Peyer's patch (tissue), 4 donors: ENCODE results near the gene PLSCR1.

ENCODE experiments used
- POLR2A ChIP-seq, 2 donors: fragments of 450-650 bp; IDR thresholded peaks; one replicate each; pipeline ENCODE4 v1.5.1; 2017; ENCODE audit warnings: antibody characterized with exemption in 2 of 2, mild to moderate bottlenecking in 2 of 2, moderate library complexity in 2 of 2
- TF ChIP-seq, protein P1 (sequence below), 6 experiments: fragments of 450-650 bp in 4 of 6; fragments of 200-600 bp in 2 of 6; sonication (generic) in 1 of 6; IDR thresholded peaks; one replicate each; pipeline ENCODE4 v1.5.1; 2017 to 2019; ENCODE audit warnings: antibody characterized with exemption in 6 of 6, mild to moderate bottlenecking in 3 of 6, moderate library complexity in 1 of 6

DNA sequence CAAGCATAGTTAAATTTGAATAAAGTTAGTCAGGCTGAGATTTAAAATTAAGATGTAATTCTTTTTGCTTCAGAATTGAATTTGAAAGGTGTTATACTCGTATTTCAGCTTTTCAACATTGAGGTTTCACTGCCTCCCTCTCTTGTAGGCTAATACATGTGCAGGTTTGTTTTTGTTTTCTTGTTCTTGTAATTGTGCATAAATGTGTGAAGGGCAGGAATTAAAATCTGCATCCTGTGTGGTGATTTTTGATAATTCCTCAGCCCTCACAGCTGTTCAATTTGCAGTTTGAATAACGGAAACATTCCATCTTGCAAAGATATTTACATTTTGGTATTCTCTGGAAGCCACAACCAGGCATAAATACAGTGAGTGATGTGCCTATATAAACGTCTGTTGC, 24.9 kb upstream of the PLSCR1 start:
- TF ChIP-seq POLR2A (IDR thresholded peaks at IDR 0.05), result no peak
- TF ChIP-seq, protein P1, sequence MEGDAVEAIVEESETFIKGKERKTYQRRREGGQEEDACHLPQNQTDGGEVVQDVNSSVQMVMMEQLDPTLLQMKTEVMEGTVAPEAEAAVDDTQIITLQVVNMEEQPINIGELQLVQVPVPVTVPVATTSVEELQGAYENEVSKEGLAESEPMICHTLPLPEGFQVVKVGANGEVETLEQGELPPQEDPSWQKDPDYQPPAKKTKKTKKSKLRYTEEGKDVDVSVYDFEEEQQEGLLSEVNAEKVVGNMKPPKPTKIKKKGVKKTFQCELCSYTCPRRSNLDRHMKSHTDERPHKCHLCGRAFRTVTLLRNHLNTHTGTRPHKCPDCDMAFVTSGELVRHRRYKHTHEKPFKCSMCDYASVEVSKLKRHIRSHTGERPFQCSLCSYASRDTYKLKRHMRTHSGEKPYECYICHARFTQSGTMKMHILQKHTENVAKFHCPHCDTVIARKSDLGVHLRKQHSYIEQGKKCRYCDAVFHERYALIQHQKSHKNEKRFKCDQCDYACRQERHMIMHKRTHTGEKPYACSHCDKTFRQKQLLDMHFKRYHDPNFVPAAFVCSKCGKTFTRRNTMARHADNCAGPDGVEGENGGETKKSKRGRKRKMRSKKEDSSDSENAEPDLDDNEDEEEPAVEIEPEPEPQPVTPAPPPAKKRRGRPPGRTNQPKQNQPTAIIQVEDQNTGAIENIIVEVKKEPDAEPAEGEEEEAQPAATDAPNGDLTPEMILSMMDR (IDR thresholded peaks at IDR 0.05), result no peak
